ENCODE results near the gene SWI5.
"Not testable (repeated sequence)": the region's sequence is repeated elsewhere in the genome, so short reads cannot be mapped to it uniquely, and the experiment has no call there.

Gene SWI5

DNA sequence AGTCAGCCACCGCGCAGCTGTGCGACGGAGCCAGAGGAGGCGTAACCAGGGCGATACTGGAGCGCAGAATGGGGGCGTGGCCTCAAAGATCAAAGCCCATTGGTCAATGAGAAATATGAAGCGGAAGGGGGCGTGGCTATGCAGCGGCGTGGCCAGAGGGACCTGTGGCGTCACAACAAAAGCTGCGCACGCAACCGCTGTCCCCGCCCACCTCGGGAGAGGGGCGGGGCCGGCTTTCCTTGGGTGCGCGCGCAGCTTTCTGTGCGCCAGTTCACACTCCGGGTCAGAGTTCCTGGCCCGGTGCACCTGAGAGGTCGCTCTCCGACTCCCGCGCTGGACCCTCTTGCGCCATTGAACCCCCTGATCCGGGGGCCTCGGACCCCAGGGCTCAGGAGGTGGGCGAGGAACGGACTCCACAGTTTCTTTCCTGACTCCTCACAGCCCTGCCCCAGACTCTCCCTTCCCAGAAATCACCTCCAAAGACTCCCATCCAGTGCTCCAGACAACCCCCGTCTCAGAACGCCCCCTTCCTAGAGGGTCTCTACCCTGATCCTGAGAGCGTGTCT, at the start of gene SWI5:
TSS of gene SWI5 (plus strand) at position 269 of the 566 bp plus-strand sequence.
- peak; percentile 99 to 100 for DNase-seq (ENCODE audit: low read depth in 1 of 2, low spot score in 1 of 2)

DNA sequence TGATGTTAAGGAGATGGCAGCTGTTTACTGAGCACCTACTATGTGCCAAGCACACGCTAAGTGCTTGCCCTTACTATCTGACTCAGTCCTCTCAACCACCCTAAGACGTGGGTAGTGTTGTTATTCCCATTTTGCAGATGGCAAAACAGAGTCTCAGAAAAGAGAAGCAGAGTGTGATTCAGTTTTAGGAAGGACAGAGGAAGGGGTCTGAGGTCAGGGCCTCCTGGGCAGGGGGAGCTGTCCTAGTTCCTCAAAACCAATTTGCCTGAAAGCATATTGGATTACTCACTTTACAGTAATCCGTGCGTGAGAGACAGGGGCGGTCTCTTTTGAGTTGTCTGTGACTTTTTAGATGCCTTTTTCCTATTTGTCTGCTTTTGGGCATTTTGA, 49.7 kb upstream of the SWI5 start:
- DNase-seq (ENCODE audit: low read depth in 1 of 2, low spot score in 1 of 2) = no peak

DNA sequence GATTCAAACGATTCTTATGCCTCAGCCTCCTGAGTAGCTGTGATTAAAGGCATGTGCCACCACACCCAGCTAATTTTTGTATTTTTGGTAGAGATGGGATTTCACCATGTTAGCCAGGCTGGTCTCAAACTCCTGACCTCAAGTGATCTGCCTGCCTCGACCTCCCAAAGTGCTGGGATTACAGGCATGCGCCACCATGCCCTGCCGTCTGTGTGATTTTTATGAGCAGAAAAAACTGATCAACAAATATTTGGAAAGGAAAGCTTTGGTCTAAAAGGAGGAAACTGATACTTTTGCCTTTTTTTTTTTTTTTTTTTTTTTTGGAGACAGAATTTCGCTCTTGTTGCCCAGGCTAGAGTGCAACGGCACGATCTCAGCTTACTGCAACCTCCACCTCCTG, 45.2 kb upstream of the SWI5 start:
- not testable (repeated sequence) for DNase-seq (ENCODE audit: low read depth in 1 of 2, low spot score in 1 of 2)

DNA sequence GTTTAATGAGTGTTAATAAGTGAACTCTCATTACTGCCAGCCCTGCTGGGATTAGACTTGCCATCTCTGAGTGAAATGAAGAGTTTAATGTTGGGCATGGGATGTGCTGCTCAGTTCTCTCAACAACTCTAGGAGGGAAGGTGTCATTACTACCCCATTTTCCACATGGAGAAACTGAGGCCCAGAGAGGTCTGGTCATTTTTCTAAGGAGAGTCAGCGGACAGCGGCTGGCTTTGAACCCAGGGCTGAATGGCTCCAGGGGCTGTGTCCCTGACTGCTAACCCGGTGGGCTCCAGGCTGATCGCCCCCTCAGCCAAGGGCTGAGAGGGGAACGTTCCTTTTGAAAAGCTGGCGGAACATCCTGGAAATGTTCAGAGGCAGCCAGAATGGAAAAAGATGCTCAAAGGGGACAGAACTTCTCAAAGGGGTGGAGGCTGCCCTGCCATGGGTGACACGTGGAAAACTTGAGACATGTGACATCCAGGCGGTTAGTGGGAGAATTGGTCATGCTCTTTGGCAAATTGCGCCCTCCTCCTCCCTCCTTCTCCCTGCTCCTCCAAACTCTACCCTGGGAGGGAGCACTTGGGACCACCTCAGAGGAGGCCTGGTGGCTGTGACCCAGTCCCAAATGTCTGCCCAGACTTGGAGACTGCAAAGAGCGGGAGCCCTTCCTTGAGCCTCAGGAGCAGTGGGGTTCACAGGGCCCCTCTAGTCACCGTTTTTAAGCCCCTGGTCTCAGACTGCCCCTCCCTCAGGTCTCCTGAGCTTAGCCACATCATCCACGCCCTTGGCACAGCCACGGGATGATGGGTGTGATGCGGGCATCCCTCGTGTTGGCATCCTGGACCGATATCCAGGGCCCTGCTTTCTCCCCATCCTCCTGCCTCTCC, 44.2 kb upstream of the SWI5 start:
- no peak for DNase-seq (ENCODE audit: low read depth in 1 of 2, low spot score in 1 of 2)

DNA sequence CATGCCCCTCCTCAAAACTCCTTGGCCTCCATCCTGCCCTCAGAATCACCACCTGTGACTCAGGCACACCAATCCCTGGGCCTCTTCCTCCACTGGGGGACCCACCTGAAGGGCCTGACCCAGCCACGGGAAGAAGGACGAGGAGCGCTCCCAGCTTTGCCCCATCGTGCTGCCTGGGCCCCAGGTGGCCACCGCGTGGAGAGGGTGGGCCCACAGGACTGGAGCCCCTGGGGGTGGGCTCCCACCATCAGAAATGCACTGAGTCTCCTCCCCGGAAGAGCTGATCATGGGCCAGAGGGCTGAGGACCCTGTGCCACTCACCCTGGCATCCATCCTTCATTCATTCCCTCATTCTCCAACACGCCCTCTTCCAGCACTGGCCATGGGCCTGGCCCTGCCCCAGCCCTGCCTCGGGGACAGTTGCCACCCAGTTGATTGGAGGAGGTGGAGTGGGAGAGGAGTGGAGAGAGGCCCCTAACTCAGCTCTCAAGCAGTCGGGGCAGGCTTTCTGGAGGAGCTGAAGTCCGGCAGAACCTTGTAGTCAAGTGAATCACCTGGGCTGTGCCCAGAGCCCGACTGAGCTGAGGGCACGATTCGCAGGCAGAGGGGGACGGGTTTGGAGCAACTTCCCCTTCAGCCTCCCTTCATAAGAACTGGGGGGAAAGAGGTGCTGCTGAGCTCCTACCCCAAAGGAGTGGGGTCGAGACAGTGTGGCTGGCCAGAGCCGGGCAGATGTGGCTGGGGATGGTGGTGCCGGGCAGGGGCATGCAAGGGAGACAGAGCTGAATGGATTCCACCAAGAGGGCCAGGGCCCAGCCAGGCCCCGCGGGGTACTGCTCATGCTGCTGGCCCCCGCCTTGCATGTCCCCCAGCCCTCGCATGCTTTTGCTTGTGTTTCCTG, 43.3 kb upstream of the SWI5 start:
- DNase-seq (ENCODE audit: low read depth in 1 of 2, low spot score in 1 of 2) = no peak

DNA sequence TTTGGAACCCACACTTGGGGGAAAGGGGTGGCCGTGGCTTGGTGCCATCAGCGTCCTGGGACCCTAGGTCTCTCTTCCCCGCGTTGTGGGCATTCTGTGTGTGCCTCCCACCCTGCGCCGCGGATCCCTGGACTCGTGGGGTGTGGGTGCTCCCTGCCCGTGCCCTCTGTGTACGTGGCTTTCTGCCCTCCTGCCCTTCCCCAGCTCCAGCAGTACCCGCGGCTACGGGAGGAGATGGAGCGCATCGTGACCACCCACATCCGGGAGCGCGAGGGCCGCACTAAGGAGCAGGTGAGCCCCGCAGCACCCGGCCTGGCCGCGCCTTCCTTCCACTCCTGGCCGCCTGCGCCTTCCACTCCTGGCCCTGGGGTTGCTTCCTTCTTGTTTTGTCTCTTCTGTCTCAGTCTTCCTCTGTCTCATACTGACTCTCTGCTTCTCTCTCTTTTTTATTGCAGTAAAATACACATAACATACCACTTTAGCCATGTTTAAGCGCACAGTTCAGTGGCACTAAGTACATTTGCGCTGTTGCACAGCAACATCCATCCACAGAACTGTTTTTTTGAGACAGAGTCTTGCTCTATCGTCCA, 42.2 kb upstream of the SWI5 start:
- DNase-seq (ENCODE audit: low read depth in 1 of 2, low spot score in 1 of 2) = no peak

DNA sequence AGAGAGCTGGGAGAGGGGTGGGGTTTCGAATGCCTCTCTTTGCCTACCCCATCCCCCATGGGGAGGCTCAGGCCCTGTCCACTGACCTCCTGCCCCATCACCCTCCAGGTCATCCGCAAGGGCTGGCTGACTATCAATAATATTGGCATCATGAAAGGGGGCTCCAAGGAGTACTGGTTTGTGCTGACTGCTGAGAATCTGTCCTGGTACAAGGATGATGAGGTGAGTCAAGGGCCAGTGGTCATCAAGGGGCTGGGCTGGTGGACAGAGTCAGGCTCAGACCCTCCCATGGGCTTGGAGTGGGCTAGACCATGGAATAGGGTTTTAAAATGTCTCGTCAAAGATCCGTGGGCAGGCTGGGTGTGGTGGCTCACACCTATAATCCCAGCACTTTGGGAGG, 34.0 kb upstream of the SWI5 start:
- no peak for DNase-seq (ENCODE audit: low read depth in 1 of 2, low spot score in 1 of 2)

DNA sequence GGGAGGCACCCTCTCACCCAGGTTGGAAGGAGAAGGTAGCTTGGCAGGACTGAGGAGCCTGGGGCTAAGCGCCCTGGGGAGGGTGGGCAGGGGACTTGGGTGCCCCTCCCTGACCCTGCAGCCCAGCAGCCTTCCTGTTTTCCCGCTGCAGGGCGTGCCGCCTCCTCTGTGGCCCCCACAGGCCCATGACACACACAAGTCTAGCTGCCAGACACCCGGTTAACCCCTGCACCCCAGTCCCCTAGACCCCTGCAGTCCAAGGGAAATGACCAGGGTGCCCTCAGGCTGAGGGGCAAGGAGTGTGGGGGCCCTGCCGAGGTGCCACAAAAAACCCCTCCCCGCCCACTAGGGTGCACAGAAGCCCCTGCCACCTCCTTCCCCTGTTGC, 33.3 kb upstream of the SWI5 start:
- no peak for DNase-seq (ENCODE audit: low read depth in 1 of 2, low spot score in 1 of 2)

DNA sequence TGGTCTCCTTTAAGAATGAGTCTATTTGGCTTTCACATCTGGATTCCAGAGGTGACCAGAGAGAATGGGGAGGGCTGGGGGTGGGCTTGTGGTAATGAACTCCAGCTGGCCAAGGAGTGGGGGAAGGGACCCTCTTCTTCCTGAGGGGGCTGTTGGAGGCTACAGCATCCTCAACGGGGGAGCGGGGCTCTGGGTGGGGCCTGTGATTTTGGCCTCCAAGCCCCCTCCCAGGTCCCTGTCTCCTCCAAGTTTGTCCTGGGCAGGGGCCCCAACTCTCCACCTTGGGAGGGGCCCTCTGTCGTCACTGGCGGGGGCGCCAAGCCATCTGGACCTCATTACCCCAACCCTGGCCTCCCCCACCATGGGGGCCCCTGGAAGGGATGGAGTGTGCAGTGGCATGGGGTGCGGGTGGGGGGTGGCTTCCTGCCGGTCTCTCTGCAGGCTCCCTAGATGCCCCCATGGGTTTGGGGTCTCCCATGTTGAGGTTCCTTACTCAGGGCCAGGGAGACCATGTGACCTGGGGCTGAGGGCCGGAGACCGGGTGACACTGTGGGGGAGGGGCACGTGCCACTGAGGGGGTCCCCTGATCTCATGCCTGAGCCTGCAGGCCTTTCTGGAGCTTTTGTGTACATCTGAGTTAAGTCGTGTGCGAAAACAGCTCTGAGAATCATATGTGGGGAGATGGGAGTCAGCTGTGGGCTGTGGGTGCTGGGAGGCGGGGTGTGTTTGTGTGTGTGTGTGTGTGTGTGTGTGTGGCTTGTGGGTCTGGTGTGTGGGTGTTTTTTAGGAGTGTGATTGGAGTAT, 32.7 kb upstream of the SWI5 start:
- no peak for DNase-seq (ENCODE audit: low read depth in 1 of 2, low spot score in 1 of 2)

DNA sequence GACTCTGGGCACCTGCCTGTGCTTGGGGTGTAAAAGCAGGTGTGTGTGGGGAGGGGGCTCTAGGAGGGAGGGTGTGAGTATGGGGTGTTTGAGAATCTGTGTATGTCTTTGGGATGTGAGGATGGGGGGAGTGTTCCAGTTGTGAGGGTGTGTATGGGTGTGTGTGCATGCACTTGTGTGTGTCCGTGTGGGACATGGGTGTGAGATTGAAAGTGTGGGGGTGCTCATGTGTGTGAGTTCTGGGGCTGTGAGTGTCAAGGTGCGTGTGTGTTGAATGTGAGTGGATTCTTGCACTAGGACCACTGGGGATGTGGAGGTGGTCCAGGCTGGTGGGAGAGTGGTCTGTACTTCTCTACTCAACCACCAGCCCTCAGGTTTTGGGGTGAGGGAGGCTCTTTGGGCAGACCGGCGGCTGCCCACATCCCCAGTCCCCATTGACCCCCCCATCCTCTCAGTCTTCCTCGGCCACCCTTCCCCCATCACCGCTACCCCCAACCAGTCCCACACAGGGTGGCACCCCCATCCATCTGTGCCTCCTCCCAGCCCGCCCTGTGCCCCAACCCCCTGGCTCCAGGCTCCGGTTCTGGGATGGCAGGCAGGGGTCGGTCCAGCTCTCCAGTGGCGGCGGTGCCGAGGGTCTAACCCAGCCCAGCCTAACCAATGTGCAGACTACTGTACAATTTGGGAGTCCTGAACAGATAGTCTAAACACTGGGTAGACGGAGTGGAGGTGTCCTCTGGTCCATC, 31.8 kb upstream of the SWI5 start:
- no peak for DNase-seq (ENCODE audit: low read depth in 1 of 2, low spot score in 1 of 2)

DNA sequence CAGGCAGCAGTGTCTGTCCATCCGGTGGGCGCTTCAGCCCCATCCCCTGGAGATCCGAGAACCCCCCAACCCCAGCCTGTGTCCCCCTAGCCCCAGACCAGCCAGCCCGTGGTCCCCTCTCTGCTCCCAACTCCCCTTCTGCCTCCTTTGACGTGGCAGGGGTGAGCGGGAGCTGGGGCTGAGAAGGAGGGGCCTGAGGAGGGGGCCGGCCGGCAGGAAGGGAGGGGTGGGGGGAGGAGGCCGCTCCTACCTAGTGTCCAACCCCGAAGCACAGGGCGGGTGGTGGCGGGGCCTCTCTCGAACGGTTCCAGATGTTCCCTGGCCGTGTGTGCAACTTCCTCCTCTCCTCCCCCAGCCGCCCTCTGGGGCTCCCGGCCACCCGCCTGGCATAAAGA, 31.2 kb upstream of the SWI5 start:
- DNase-seq (ENCODE audit: low read depth in 1 of 2, low spot score in 1 of 2) = no peak

DNA sequence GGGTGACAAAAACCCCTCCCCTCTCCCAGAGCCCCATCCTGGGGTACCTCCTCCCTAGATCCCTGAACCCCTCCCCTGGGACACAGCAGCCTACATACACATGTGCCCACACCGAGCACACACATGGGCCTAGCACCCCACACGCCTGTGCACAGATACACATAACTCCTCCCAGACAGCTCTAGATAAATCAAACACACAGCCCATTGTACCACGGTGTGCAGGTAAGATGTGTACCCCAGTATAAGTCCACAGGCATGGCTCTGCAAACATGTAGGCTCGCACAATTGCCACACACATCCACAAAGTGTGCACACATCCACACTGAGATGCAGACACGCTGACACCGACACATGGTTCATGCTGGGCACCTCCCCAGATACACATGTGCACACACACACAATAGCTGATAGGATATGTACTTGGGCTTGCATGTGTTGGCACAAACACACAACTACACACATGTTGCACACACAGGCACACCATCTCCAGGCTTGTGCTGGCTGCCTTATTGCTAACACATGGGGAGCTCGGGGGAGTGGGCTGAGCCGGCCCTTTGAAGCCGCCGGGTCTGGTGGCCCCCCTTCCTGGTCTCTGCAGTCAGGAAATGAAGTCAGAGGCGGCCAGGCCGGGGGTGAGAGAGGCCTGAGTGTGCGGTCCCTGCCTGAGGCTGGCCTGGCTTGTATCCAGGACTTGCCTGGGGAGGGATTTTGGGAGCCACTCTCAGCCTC, 30.5 kb upstream of the SWI5 start:
- DNase-seq (ENCODE audit: low read depth in 1 of 2, low spot score in 1 of 2) = no peak

DNA sequence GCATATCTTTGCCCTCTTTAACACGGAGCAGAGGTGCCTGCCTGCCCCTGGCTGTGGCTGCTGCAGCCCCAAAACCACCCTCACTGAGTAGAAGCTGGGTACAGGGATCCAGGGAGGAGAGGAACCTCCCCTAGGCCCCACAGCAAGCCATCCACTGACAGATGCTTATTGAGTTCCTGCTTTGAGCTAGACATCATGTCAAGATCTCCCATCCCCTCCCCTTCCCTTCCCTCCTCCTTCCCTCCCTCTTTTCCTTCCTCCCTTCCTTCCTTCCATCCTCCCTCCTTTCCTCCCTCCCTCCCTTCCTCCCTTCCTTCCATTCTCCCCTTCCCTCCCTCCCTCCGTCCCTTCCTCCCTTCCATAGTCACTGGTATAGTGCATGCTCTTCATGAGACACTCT, 29.6 kb upstream of the SWI5 start:
- DNase-seq (ENCODE audit: low read depth in 1 of 2, low spot score in 1 of 2) = no peak

DNA sequence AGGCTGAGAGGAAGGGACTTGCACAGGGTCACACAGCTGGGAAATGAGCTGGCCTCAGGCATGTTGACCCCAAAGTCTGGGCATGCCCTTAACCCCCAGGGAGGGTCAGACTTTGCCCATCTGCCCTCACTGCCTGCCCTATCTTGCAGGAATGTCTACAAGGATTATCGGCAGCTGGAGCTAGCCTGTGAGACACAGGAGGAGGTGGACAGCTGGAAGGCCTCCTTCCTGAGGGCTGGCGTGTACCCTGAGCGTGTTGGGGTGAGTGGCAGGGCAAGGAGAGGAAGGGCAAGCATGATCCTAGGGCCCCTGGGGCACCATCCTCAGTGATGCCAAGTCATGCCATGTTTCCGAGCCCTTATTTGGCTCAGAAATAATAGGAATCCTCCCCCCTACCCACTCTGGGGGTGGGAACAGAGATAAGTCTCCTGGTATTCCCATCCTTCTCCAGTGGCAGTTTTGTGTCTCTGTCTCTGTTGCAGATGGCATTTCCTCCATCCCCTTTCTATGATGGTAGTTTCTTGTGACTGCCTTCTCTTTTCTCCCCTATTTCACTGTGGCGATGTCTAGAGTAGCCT, 28.8 kb upstream of the SWI5 start:
- no peak for DNase-seq (ENCODE audit: low read depth in 1 of 2, low spot score in 1 of 2)

DNA sequence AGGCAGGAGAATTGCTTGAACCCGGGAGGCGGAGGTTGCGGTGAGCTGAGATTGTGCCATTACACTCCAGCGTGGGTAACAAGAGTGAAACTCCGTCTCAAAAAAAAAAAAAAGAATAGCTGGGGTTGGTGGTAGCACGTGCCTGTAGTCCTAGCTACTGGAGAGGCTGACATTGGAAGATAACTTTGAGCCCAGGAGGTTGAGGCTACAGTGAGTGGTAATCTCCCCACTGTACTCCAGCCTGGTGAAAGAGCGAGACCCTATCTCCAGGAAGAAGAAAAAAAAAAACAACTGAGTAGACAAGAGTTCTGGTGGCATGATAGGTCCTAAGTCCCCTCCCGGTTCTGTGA, 26.5 kb upstream of the SWI5 start:
- DNase-seq (ENCODE audit: low read depth in 1 of 2, low spot score in 1 of 2) = no peak

DNA sequence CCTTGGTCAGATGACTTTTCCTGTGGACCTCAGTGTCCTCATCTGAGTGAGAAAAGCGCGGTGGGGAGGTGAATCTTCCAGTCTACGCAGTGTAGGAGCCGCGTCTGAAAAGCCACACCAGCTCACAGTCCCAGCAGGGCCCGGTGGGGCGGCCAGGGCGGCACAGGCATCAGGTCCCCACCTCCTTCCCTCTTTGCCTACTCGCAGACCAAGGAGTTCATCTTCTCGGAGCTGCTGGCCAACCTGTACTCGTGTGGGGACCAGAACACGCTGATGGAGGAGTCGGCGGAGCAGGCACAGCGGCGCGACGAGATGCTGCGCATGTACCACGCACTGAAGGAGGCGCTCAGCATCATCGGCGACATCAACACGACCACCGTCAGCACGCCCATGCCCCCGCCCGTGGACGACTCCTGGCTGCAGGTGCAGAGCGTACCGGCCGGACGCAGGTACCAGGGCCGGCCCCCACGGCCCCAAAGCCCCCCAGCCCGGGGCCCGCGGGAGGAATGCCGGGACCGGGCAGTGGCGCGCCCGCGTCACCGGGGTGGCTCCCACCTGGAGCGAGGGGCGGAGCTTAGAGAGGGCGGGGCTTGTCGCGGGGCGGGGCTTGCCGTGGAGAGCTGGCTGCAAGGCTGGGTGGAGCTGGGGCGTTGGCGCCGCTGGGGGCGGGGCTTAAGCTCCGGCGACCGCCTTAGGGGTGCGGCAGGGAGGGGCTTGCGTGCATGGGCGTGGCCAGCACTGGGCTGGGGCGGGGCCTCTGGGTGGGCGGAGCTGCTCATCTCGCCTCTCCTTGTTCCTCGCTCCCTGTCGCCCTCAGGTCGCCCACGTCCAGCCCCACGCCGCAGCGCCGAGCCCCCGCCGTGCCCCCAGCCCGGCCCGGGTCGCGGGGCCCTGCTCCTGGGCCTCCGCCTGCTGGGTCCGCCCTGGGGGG, 25.9 kb upstream of the SWI5 start:
- DNase-seq (ENCODE audit: low read depth in 1 of 2, low spot score in 1 of 2) = peak; percentile 98 to 99

DNA sequence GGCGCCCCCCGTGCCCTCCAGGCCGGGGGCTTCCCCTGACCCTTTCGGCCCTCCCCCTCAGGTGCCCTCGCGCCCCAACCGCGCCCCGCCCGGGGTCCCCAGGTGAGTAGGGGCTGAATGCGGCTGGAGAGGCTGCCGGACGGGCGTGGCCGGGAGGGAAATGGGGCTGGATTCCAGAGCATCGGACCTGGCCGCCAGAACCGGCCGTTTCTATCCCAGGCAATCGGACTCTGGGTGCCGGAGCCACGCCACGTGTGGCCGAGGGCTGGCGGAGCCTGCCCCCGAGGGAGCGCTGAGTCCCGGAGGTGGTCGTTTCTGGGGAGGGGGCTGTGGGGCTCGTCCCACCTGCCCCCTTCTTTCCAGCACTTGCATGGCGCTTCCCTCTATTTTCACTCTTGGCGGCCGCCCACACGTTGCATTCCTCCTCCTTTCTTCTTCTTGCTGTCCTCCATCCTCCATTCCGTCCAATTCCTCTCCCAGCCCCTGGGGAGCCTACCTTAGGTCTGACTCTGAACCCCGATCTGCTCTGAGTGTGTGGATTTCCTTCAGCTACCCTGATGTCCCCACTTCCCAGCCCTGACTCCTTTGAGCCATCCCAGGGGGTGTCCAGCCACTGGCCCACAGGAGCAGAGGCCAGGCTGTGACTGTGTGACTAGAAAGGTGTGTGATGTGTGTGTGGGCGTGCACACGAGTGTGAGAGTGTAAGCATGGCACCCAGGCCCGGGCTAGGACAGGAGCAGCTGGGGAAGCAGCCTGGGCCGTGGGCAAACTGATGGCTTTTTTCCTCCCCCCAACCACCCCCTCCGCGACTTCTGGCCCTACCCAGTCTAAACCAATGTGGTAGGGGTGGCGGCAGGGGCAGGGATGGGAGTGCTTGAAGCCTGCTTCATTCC, 25.0 kb upstream of the SWI5 start:
- no peak for DNase-seq (ENCODE audit: low read depth in 1 of 2, low spot score in 1 of 2)
